SK-N-SH treated with all-trans-retinoic acid at 6 μM for 48 hours (cell line): ENCODE measurements around the gene MATN4.

Source experiments
- ATAC-seq: fragments of 200-7000 bp; cut with Tn5 transposase; 3 replicates; pipeline ENCODE4 v1.9.1; 2020; ENCODE audit warnings: mild to moderate bottlenecking, moderate library complexity
- ARNTL ChIP-seq: fragments of 450-650 bp; formaldehyde crosslinking; IDR thresholded peaks from 2 replicates; pipeline ENCODE4 v1.5.0; 2020; ENCODE audit warnings: low read depth, mild to moderate bottlenecking, moderate library complexity, borderline replicate concordance
- BACH2 ChIP-seq: fragments of 250-450 bp; sonication (Bioruptor Pico); IDR thresholded peaks from 2 replicates; pipeline ENCODE4 v1.9.0; 2021; ENCODE audit warnings: mild to moderate bottlenecking, borderline replicate concordance
- CREB5 ChIP-seq: fragments of 250-450 bp; sonication (Bioruptor Pico); IDR thresholded peaks from 2 replicates; pipeline ENCODE4 v1.5.1; 2020; ENCODE audit warnings: low read depth, mild to moderate bottlenecking, moderate library complexity
- CSDC2 ChIP-seq: fragments of 250-450 bp; sonication (Bioruptor Pico); IDR thresholded peaks from 2 replicates; pipeline ENCODE4 v1.5.0; 2020; ENCODE audit warnings: mild to moderate bottlenecking, moderate library complexity
- CSRNP3 ChIP-seq: fragments of 250-450 bp; sonication (Bioruptor Pico); IDR thresholded peaks from 2 replicates; pipeline ENCODE4 v1.5.1; 2021; ENCODE audit warnings: mild to moderate bottlenecking, moderate library complexity
- ESRRG ChIP-seq: fragments of 250-450 bp; sonication (Bioruptor Pico); IDR thresholded peaks from 2 replicates; pipeline ENCODE4 v1.6.1; 2021; ENCODE audit warnings: mild to moderate bottlenecking
- GLIS3 ChIP-seq: fragments of 250-450 bp; sonication (Bioruptor Pico); IDR thresholded peaks from 2 replicates; pipeline ENCODE4 v1.5.0; 2020; ENCODE audit warnings: mild to moderate bottlenecking, moderate library complexity
- ISL1 ChIP-seq: fragments of 250-450 bp; sonication (Bioruptor Pico); IDR thresholded peaks from 2 replicates; pipeline ENCODE4 v2.1.2; 2022; ENCODE audit warnings: mild to moderate bottlenecking, moderate library complexity
- OSR1 ChIP-seq: fragments of 250-450 bp; sonication (Bioruptor Pico); IDR thresholded peaks from 2 replicates; pipeline ENCODE4 v1.8.0; 2022; ENCODE audit warnings: moderate library complexity, mild to moderate bottlenecking, inconsistent platforms
- PATZ1 ChIP-seq: fragments of 250-450 bp; sonication (Bioruptor Pico); IDR thresholded peaks from 2 replicates; pipeline ENCODE4 v1.8.0; 2020; ENCODE audit warnings: mild to moderate bottlenecking, moderate library complexity, borderline replicate concordance
- POU6F1 ChIP-seq: fragments of 250-450 bp; sonication (Bioruptor Pico); IDR thresholded peaks from 2 replicates; pipeline ENCODE4 v1.8.0; 2021; ENCODE audit warnings: low read depth, mild to moderate bottlenecking, moderate library complexity, borderline replicate concordance
- PPARA ChIP-seq: fragments of 250-450 bp; sonication (Bioruptor Pico); IDR thresholded peaks from 2 replicates; pipeline ENCODE4 v1.5.0; 2020; ENCODE audit warnings: mild to moderate bottlenecking, borderline replicate concordance
- RARB ChIP-seq: fragments of 250-450 bp; sonication (Bioruptor Pico); IDR thresholded peaks from 2 replicates; pipeline ENCODE4 v1.8.0; 2021; ENCODE audit warnings: mild to moderate bottlenecking, moderate library complexity
- TCF4 ChIP-seq: fragments of 250-450 bp; sonication (Bioruptor Pico); IDR thresholded peaks from 2 replicates; pipeline ENCODE4 v1.8.0; 2021; ENCODE audit warnings: mild to moderate bottlenecking, moderate library complexity, borderline replicate concordance
- TOX ChIP-seq: fragments of 250-450 bp; sonication (Bioruptor Pico); IDR thresholded peaks from 2 replicates; pipeline ENCODE4 v1.8.0; 2021; ENCODE audit warnings: mild to moderate bottlenecking, moderate library complexity, borderline replicate concordance
- TSHZ2 ChIP-seq: fragments of 250-450 bp; sonication (Bioruptor Pico); IDR thresholded peaks from 2 replicates; pipeline ENCODE4 v1.5.0; 2020; ENCODE audit warnings: mild to moderate bottlenecking, moderate library complexity
- ZC3H10 ChIP-seq: fragments of 250-450 bp; sonication (Bioruptor Pico); IDR thresholded peaks from 2 replicates; pipeline ENCODE4 v1.5.1; 2021; ENCODE audit warnings: mild to moderate bottlenecking, moderate library complexity
- ZFP3 ChIP-seq: fragments of 250-450 bp; sonication (Bioruptor Pico); IDR thresholded peaks from 2 replicates; pipeline ENCODE4 v1.5.0; 2020; ENCODE audit warnings: mild to moderate bottlenecking, moderate library complexity
- ZFP30 ChIP-seq: fragments of 450-650 bp; formaldehyde crosslinking; IDR thresholded peaks from 2 replicates; pipeline ENCODE4 v1.5.0; 2022; ENCODE audit warnings: mild to moderate bottlenecking, moderate library complexity
- ZNF565 ChIP-seq: fragments of 450-650 bp; formaldehyde crosslinking; conservative IDR thresholded peaks from 2 replicates; pipeline ENCODE4 v1.5.0; 2020; ENCODE audit warnings: low read depth, mild to moderate bottlenecking, moderate library complexity
- ZNF70 ChIP-seq: fragments of 450-650 bp; formaldehyde crosslinking; IDR thresholded peaks from 2 replicates; pipeline ENCODE4 v1.5.0; 2020; ENCODE audit warnings: mild to moderate bottlenecking, moderate library complexity
- ZNF8 ChIP-seq: fragments of 450-650 bp; formaldehyde crosslinking; IDR thresholded peaks from 2 replicates; pipeline ENCODE4 v1.5.0; 2020; ENCODE audit warnings: mild to moderate bottlenecking, moderate library complexity

The MATN4 gene

GRCh38 chr20:45308117-45308778, at the start of gene MATN4:
TSS of gene MATN4 (minus strand) at chr20:45308299. CDS start at chr20:45305582, 2,717 bp downstream.
- TF ChIP-seq ARNTL (CRISPR knock-in tag) (no peak), ZNF70 (CRISPR knock-in tag) (no peak), TOX (CRISPR knock-in tag) (no peak), PATZ1 (no peak), PPARA (CRISPR knock-in tag) (no peak), CSRNP3 (CRISPR knock-in tag) (no peak), CSDC2 (CRISPR knock-in tag) (no peak), ZC3H10 (no peak), ZNF8 (CRISPR knock-in tag) (no peak), CREB5 (CRISPR knock-in tag) (no peak), TSHZ2 (no peak), BACH2 (CRISPR knock-in tag) (no peak), ZFP30 (CRISPR knock-in tag) (no peak), ZNF565 (CRISPR knock-in tag) (no peak), OSR1 (CRISPR knock-in tag) (no peak), RARB (CRISPR knock-in tag) (no peak), POU6F1 (CRISPR knock-in tag) (no peak), ISL1 (CRISPR knock-in tag) (no peak)
- TF ChIP-seq, all 23 proteins: peak for 0

GRCh38 chr20:45355209-45356084, 47.3 kb upstream of the MATN4 start:
- peak; percentile 62 for ATAC-seq
- TF ChIP-seq GLIS3 (CRISPR knock-in tag) (no peak), ZFP3 (CRISPR knock-in tag) (no peak), POU6F1 (CRISPR knock-in tag) (no peak), ISL1 (CRISPR knock-in tag) (no peak), CSRNP3 (CRISPR knock-in tag) (no peak), ESRRG (no peak), TCF4 (no peak), PATZ1 (no peak), CREB5 (CRISPR knock-in tag) (no peak), PPARA (CRISPR knock-in tag) (no peak)

More at GRCh38 chr20:45308117-45308778, at the start of gene MATN4:
- ATAC-seq = no peak
